Naive B cell (primary cell): ENCODE measurements around the gene ADGRF5. TPM values are rescaled to one million over a fixed set of nuclear protein-coding genes. Genes with fewer than 3 reads are reported as not detected.

Experiments
- ATAC-seq, 2 donors: fragments of 150-1000 bp; cut with Tn5 transposase; 2 replicates each; pipeline ENCODE4 v1.10.0; 2021; ENCODE audit warnings: low read depth in 2 of 2, mild to moderate bottlenecking in 2 of 2, moderate library complexity in 2 of 2
- DNase-seq: peaks from one replicate; pipeline ENCODE4 v3.0.0; 2022
- H3K27ac Mint-ChIP-seq, 6 donors: one replicate each; pipeline ENCODE4 v1.8.0; 2020 to 2022; ENCODE audit warnings: mild to moderate bottlenecking in 6 of 6, mixed read lengths in 6 of 6, moderate library complexity in 5 of 6, inconsistent platforms in 2 of 6
- H3K27me3 Mint-ChIP-seq, 3 donors: one replicate each; pipeline ENCODE4 v1.8.0; 2021 to 2022; ENCODE audit warnings: mixed read lengths in 3 of 3, mild to moderate bottlenecking in 1 of 3
- H3K36me3 Mint-ChIP-seq, 2 donors: one replicate each; pipeline ENCODE4 v1.8.0; 2020 to 2022; ENCODE audit warnings: mixed read lengths in 2 of 2, inconsistent platforms in 1 of 2, mild to moderate bottlenecking in 1 of 2
- H3K4me1 Mint-ChIP-seq, 3 donors: one replicate each; pipeline ENCODE4 v1.8.0; 2020 to 2022; ENCODE audit warnings: mixed read lengths in 3 of 3, inconsistent platforms in 1 of 3, mild to moderate bottlenecking in 1 of 3, moderate library complexity in 1 of 3
- H3K4me3 Mint-ChIP-seq, 8 donors: one replicate each; pipeline ENCODE4 v1.8.0; 2020 to 2022; ENCODE audit warnings: mild to moderate bottlenecking in 8 of 8, mixed read lengths in 8 of 8, moderate library complexity in 8 of 8, inconsistent platforms in 2 of 8
- H3K9me3 Mint-ChIP-seq, 7 donors: one replicate each; pipeline ENCODE4 v1.8.0; 2020 to 2022; ENCODE audit warnings: mixed read lengths in 7 of 7, mild to moderate bottlenecking in 5 of 7, inconsistent platforms in 2 of 7, moderate library complexity in 1 of 7
- polyA plus RNA-seq, 6 donors: library from polyadenylated mRNA; unstranded; fragments of 300-500 nt; fragmentation: Illumina TruSeq; gene quantifications; one replicate each; pipeline ENCODE4 v1.2.3, GENCODE V29; 2021; ENCODE audit warnings: low read depth in 6 of 6

Gene ADGRF5
- polyA plus RNA-seq, 6 donors from 2014 or later = not detected

DNA sequence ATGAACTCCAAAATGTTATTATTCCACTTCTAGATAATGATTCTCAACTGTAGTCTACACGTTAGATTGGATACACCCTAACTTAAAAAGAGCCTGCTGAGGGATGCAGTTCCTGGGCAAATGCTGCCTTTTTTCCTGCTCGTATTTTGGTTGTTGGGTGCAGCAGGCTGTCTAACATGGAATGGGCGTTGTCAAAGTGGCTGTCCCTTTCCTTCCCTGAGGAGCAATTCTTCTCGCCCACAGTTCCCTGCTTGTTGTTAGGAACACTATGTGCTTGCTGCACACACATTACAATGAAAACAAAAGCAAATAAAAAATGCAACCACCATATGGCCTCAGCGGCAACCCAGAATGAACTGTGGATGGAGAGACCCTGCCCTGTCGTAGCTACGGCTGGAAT is 1.7 kb upstream of the ADGRF5 start:
- Mint-ChIP-seq H3K4me1 (no peaks in the 10 kb centered on the region), H3K9me3 (peaks cover 0 to 10% (median 4%) of the 10 kb centered on the region in 7 donors), H3K4me3 (no peak overlapping the region), H3K36me3 (no peaks in the 10 kb centered on the region), H3K27ac (no peak overlapping the region), H3K27me3 (peaks cover 5 to 20% (median 5%) of the 10 kb centered on the region in 3 donors)
- ATAC-seq (no peak), DNase-seq (no peak)

DNA sequence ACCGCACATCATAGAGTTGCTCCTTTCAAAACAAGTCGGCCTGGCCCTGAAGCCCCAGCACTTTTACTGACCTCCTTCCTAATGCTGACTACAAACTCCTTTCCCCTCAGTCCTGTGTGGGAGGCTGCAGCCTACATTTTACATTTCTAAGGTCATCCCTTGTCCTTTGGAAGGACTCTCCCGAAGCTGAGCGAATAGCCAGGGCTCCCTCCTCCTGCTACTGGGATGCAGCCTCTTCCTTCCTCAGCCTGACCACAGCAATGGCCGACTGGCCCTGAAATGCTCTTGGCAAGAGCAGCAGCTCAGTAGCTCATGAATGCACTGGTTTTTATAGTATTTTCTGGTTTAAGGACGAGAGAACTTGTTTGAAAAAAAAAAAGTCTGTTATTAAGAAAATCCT is 679 bp downstream of the ADGRF5 start:
- no peak for ATAC-seq
- H3K27me3 Mint-ChIP-seq = peaks cover 5 to 20% (median 9%) of the 10 kb centered on the region in 3 donors
- H3K36me3 Mint-ChIP-seq = no peaks in the 10 kb centered on the region

DNA sequence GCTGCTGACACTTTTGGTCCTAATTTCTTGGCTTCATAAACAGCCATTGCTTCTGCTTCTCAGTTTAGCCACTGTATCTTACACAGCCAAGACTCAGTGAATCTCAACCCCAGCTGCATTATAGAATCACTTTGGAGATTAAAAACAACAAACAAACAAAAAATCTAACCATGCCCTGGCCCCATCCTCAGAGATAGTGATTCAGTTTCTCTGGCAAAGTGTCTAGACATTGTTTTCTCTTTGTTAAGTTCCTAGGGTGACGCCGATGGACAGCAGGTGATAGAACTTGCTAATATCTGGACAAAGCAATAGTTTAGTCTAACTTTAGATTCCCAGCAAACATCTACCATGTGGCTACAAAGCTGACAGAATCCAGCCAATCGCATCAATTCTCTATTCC is 2.9 kb downstream of the ADGRF5 start:
- Mint-ChIP-seq H3K27me3 (peaks cover 0 to 9% (median 9%) of the 10 kb centered on the region in 3 donors), H3K4me3 (no peak overlapping the region), H3K4me1 (no peaks in the 10 kb centered on the region), H3K27ac (no peak overlapping the region), H3K9me3 (no peaks in the 10 kb centered on the region), H3K36me3 (no peaks in the 10 kb centered on the region)
- no peak for DNase-seq
- no peak for ATAC-seq

More for the DNA sequence above, 679 bp downstream of the ADGRF5 start:
- Mint-ChIP-seq H3K9me3 (peaks cover 0 to 7% (median 2%) of the 10 kb centered on the region in 7 donors), H3K27ac (no peak overlapping the region), H3K4me1 (no peaks in the 10 kb centered on the region), H3K4me3 (no peak overlapping the region)
- no peak for DNase-seq

DNA sequence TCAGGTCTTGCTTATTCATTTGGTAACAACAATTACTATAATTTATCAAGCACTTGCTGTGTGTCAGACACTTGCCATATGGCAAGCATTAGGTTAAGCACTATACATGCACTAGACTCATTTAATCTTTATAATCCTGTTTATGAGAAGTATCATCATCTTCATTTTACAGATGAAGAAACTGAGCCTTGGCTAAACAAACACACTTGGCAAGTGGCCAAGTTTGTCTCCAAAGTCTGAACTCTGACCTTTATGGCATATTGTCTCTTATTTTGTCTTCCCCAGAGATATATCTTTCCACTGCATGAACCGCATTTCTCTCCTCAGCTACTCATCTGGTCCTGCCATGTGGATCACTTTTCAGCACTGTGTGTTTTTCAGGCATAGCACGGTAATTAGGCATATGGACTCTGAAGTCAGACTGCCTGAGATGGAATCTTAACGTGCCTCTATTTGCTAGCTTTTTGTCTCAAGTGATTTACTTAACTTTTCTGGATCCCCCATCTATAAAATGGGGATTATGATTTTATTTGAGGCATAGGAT is 4.7 kb downstream of the ADGRF5 start:
- no peaks in the 10 kb centered on the region for H3K4me1 Mint-ChIP-seq
- ATAC-seq (no peak), DNase-seq (no peak)
- peaks cover 0 to 16% (median 8%) of the 10 kb centered on the region in 3 donors for H3K27me3 Mint-ChIP-seq
- no peak overlapping the region for H3K4me3 Mint-ChIP-seq
- no peak overlapping the region for H3K27ac Mint-ChIP-seq
- no peaks in the 10 kb centered on the region for H3K9me3 Mint-ChIP-seq
- no peaks in the 10 kb centered on the region for H3K36me3 Mint-ChIP-seq

DNA sequence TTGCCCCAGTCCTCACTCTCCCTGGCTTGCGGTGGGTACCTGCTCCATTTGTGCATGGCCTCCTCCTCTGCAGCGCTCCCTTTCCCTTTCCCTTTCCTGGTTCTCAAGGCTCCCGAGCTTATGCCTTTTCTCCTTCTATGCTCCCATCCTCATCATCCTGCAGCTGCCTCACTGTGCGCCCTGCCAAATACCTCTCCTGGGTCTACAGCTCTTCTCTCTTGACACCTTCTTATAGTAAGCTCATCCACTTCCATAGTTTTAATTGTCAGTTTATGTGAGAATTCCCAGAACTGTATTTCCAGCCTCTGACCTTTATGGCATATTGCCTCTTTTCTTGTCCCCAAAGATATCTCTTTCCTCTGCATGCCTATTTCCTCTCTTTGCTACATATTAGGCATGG is 5.9 kb downstream of the ADGRF5 start:
- H3K4me3 Mint-ChIP-seq = no peak overlapping the region
- no peaks in the 10 kb centered on the region for H3K9me3 Mint-ChIP-seq
- DNase-seq = no peak
- no peaks in the 10 kb centered on the region for H3K36me3 Mint-ChIP-seq
- no peaks in the 10 kb centered on the region for H3K4me1 Mint-ChIP-seq
- H3K27ac Mint-ChIP-seq = no peak overlapping the region
- no peak for ATAC-seq
- peaks cover 0 to 10% (median 0%) of the 10 kb centered on the region in 3 donors for H3K27me3 Mint-ChIP-seq

DNA sequence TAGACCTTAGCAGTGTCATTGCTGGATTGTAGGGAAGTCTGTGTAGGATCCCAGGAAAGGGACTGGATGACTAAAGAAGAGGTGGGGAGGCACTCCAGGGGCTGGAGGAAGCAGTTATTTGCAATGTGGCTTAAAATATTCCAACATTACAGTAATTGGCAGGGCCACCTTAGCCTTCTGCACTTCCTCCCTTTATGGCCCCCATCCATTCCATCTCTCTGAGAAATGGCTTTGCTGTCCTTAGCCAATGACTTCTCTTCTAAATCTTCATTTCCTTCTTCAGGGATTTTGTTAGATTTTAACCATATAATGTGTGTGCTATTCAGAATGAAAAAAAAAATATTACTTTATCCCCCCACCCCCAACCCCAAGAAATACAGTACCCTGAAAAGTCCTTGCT is 6.4 kb downstream of the ADGRF5 start:
- no peaks in the 10 kb centered on the region for H3K9me3 Mint-ChIP-seq

DNA sequence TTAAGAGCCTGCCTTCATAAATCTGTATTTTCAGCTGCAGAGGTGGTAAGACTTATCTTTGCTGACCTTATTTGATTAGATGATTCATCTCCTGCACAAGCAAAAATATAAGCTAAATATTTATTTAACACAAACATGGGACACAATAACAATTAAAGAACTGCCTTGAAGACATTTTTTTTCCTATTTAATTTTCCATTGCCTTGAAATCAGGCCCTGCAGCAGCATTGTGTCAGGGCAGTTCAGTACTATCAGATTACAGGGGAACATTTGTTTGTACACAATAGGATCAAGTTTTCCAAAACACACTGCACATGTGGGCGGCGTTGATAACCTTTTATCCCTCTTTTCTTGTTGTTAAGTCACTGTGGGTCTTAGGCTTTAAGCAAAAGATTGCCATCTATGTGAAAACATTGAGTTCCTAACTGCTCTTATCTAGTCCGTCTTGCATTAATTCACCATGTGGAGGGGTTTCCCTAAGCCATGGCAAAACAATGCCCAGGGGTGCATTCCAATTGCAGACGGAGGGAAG is 7.4 kb downstream of the ADGRF5 start:
- Mint-ChIP-seq H3K36me3 (no peaks in the 10 kb centered on the region), H3K27me3 (peaks cover 0 to 10% (median 0%) of the 10 kb centered on the region in 3 donors), H3K4me3 (no peak overlapping the region), H3K27ac (no peak overlapping the region), H3K4me1 (no peaks in the 10 kb centered on the region), H3K9me3 (no peaks in the 10 kb centered on the region)
- DNase-seq (no peak), ATAC-seq (no peak)

More for the DNA sequence above, 6.4 kb downstream of the ADGRF5 start:
- ATAC-seq = no peak
- Mint-ChIP-seq H3K27me3 (peaks cover 0 to 10% (median 0%) of the 10 kb centered on the region in 3 donors), H3K36me3 (no peaks in the 10 kb centered on the region), H3K4me3 (no peak overlapping the region), H3K27ac (no peak overlapping the region), H3K4me1 (no peaks in the 10 kb centered on the region)
- DNase-seq = no peak

DNA sequence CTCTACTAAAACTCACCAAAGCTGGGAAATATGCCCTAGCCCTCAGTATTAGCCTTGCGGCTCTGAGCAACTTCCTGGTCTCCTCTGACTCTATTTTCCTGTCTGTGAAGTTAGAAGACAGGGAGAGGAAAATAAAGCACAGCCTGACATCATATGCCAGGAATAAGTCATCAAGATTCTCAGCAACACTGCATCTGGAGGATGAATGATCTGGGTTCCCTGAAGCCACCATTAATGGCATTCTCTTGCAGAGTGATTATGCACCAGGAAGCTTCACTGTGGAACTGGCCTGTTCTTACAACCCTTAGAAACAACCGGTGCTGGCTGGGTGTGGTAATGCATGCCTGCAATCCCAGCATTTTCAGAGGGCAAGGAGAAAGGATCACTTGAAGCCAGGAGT is 12.4 kb downstream of the ADGRF5 start:
- no peaks in the 10 kb centered on the region for H3K9me3 Mint-ChIP-seq
- H3K36me3 Mint-ChIP-seq = no peaks in the 10 kb centered on the region

DNA sequence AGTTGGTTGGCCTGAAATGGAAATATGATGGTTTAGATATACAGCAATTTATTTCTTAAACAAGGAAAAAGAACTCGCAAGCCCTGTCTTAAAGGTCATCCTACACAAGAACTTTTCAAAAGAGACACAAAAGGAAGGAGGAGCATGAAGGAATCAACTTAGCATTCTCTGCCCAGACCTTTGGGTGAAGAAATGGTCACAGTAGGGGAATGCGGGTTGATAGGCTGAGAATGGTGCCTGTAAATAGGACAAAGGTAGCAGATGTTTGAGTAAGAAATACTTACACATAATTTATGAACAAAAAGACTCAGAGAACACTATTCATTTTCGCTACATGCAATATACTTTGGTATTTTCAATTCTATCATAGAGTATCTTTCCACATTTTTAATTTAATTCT is 15.0 kb downstream of the ADGRF5 start:
- no peak overlapping the region for H3K4me3 Mint-ChIP-seq
- ATAC-seq = no peak
- H3K9me3 Mint-ChIP-seq = no peaks in the 10 kb centered on the region
- peaks cover 0 to 4% (median 0%) of the 10 kb centered on the region in 3 donors for H3K27me3 Mint-ChIP-seq
- no peaks in the 10 kb centered on the region for H3K4me1 Mint-ChIP-seq
- no peaks in the 10 kb centered on the region for H3K36me3 Mint-ChIP-seq
- H3K27ac Mint-ChIP-seq = no peak overlapping the region
- no peak for DNase-seq

More for the DNA sequence above, 12.4 kb downstream of the ADGRF5 start:
- peaks cover 0 to 6% (median 0%) of the 10 kb centered on the region in 3 donors for H3K27me3 Mint-ChIP-seq
- H3K27ac Mint-ChIP-seq = no peak overlapping the region
- ATAC-seq = no peak
- H3K4me3 Mint-ChIP-seq = no peak overlapping the region
- H3K4me1 Mint-ChIP-seq = no peaks in the 10 kb centered on the region
- no peak for DNase-seq

DNA sequence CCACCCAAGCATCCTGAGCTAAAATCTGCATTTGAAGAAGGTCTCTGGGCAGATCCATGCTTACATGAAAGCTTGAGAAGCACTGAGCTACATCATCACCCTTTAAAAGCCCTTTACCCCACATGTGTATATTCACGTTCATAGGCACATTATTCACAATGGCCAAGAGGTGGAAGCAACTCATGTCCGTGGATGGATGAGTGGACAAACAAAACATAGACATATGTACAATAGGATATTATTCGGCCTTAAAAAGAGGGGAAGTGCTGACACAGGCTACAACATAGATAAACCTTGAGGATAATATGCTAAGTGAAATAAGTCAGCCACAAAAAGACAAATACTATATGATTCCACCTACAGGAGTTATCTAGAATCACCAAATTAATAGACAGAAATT is 17.6 kb downstream of the ADGRF5 start:
- DNase-seq (no peak), ATAC-seq (no peak)
- Mint-ChIP-seq H3K9me3 (no peaks in the 10 kb centered on the region), H3K36me3 (no peaks in the 10 kb centered on the region), H3K27ac (no peak overlapping the region), H3K4me1 (no peaks in the 10 kb centered on the region), H3K4me3 (no peak overlapping the region), H3K27me3 (peaks cover 2 to 10% (median 4%) of the 10 kb centered on the region in 3 donors)

DNA sequence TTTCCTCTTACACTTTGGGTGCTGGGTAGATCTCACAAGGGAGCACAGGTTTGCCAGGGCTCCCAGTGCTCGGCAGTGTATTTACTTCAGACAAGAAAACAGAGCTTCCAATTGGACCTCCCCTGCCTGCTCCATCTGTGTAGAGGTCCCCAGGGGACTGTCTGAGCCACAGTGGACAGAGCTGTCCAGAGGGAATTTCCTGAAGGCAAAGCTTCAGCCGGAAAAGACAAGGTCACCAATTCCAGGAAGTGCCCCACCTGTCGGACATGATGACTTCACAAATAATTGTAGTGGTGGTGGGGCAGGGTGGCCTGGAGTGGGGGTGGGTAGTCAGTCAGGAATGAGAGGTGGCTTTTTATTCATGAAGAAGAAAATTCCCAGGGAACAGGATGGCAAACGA is 18.6 kb downstream of the ADGRF5 start:
- Mint-ChIP-seq H3K27ac (no peak overlapping the region), H3K4me1 (no peaks in the 10 kb centered on the region), H3K36me3 (no peaks in the 10 kb centered on the region), H3K4me3 (no peak overlapping the region), H3K27me3 (peaks cover 7 to 14% (median 10%) of the 10 kb centered on the region in 3 donors), H3K9me3 (no peaks in the 10 kb centered on the region)
- ATAC-seq (no peak), DNase-seq (no peak)

DNA sequence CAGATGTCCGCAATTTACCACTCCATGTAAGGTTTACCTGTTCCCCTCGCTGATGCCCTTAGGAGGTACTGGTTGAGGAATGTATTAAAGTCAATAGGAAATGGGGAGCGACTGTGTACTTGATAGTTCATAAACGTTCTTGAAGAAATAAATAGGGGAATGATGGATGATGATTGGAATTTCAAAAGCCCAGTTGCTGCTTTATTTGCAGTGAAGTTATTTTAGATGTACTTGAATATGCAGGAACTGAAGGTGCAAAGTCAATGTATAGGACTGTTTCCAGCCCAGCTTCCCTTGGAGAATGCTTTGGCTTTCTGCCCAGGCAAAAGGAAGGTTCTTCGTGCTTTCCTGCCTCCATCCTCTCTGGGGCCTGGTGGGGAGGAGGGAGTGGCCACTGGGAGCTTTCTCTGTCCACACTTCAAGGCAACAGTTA is 19.8 kb downstream of the ADGRF5 start:
- Mint-ChIP-seq H3K27ac (no peak overlapping the region), H3K9me3 (no peaks in the 10 kb centered on the region), H3K4me3 (no peak overlapping the region), H3K36me3 (no peaks in the 10 kb centered on the region), H3K4me1 (no peaks in the 10 kb centered on the region), H3K27me3 (peaks cover 7 to 14% (median 11%) of the 10 kb centered on the region in 3 donors)
- DNase-seq (no peak), ATAC-seq (no peak)

DNA sequence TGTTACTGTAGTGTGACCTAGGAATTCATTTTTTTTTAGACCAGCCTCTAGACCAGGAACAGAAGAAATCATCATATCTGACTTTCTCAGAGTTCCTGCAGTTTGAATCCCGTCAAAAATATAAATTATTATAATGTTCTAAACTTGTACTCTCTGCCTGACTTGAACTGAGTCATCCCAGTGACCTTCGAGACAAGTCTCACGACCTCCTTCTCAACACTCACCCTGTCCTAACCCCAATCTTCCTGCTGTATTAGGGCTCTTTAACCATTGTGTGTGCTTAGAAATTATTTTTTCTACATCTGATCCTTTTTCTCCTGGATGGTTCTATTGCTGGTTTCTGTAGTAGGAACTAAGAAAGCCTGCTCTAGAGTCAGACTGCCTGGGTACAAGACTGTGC is 21.5 kb downstream of the ADGRF5 start:
- Mint-ChIP-seq H3K4me3 (no peak overlapping the region), H3K4me1 (no peaks in the 10 kb centered on the region), H3K9me3 (no peaks in the 10 kb centered on the region)

DNA sequence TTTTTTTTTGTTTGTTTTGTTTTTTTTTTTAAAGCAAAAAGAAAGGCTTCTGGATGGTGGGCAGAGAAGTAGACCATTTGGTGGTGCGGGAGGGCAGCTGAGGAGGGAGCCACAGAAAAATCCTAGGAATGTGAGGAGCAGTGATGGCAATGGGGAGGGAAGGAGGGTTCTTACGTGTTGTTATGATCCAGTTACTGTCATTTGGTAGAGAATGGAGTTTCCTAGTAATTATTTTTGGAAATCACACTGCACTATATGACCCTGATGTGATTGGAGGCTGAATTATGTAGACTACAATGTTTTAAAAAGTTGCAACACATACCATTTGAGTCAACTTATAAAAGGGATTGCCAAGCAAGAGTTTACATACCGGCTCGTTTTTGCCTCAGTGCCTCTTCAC is 22.1 kb downstream of the ADGRF5 start:
- Mint-ChIP-seq H3K4me1 (no peaks in the 10 kb centered on the region), H3K27ac (no peak overlapping the region), H3K9me3 (no peaks in the 10 kb centered on the region), H3K36me3 (no peaks in the 10 kb centered on the region), H3K4me3 (no peak overlapping the region), H3K27me3 (peaks cover 7 to 14% (median 11%) of the 10 kb centered on the region in 3 donors)
- DNase-seq = no peak
- ATAC-seq = no peak

More for the DNA sequence above, 21.5 kb downstream of the ADGRF5 start:
- Mint-ChIP-seq H3K27me3 (peaks cover 7 to 14% (median 11%) of the 10 kb centered on the region in 3 donors), H3K27ac (no peak overlapping the region), H3K36me3 (no peaks in the 10 kb centered on the region)
- DNase-seq (no peak), ATAC-seq (no peak)
